GM21717 (cell line): ENCODE data around the gene RADIL.

Source experiments
- ATAC-seq: cut with Tn5 transposase; IDR thresholded peaks from one replicate; pipeline ENCODE4 v1.9.1; 2021; ENCODE audit warnings: mild to moderate bottlenecking, moderate library complexity; ENCODE audit not compliant: unreplicated experiment

RADIL gene

GRCh38 chr7:4884164-4884563 is 648 bp upstream of the RADIL start:
- no peak for ATAC-seq

- ATAC-seq, result no peak
Measured at GRCh38 chr7:4883033-4883371, 514 bp downstream of the RADIL start.

- ATAC-seq, result no peak
Measured at GRCh38 chr7:4882169-4883032, 1.1 kb downstream of the RADIL start.

- no peak for ATAC-seq
Measured at GRCh38 chr7:4880218-4880617, 3.3 kb downstream of the RADIL start.

GRCh38 chr7:4879396-4880081 is 4.0 kb downstream of the RADIL start:
- no peak for ATAC-seq

- no peak for ATAC-seq
Measured at GRCh38 chr7:4878336-4879335, 4.9 kb downstream of the RADIL start.

- ATAC-seq, result no peak
Measured at GRCh38 chr7:4876586-4876985, 6.9 kb downstream of the RADIL start.

- no peak for ATAC-seq
Measured at GRCh38 chr7:4875391-4875790, 8.1 kb downstream of the RADIL start.

- no peak for ATAC-seq
Measured at GRCh38 chr7:4873071-4873944, 10.2 kb downstream of the RADIL start.

GRCh38 chr7:4871930-4872675 is 11.4 kb downstream of the RADIL start:
- ATAC-seq, result no peak

GRCh38 chr7:4871056-4871680 is 12.3 kb downstream of the RADIL start:
- ATAC-seq, result no peak

GRCh38 chr7:4868493-4868892 is 15.0 kb downstream of the RADIL start:
- ATAC-seq, result no peak

- ATAC-seq, result no peak
Measured at GRCh38 chr7:4866528-4867496, 16.7 kb downstream of the RADIL start.

- ATAC-seq, result no peak
Measured at GRCh38 chr7:4862156-4862555, 21.4 kb downstream of the RADIL start.

- no peak for ATAC-seq
Measured at GRCh38 chr7:4861673-4862072, 21.8 kb downstream of the RADIL start, which contains the start of gene PAPOLB. TSS of gene PAPOLB (minus strand) at chr7:4862030. CDS start at chr7:4861810, 220 bp downstream.

- ATAC-seq, result no peak
Measured at GRCh38 chr7:4861227-4861626, 22.3 kb downstream of the RADIL start.

- ATAC-seq, result no peak
Measured at GRCh38 chr7:4857189-4857588, 26.3 kb downstream of the RADIL start.
